HepG2 (cell line): ENCODE measurements around the gene TUBA8. TPM values are rescaled to one million over a fixed set of nuclear protein-coding genes. Genes with fewer than 3 reads are reported as not detected.

ENCODE experiments used
- ATAC-seq: fragments of 200-7000 bp; cut with Tn5 transposase; 3 replicates; pipeline ENCODE4 v1.9.1; 2020; ENCODE audit warnings: mild to moderate bottlenecking, moderate library complexity
- BruUV-seq: library from RNA; stranded (reverse); fragments of 400-500 nt; replicated peaks from 2 replicates; lab custom pipeline; 2021; lab: Mats Ljungman, UMichigan
- CTCF ChIA-PET: fragments of 300-600 bp; formaldehyde crosslinking; extraction: SDS; loops from one replicate; lab custom pipeline; 2021; ENCODE audit warnings: low total read pairs, inconsistent platforms, low intra/inter-chr PET ratio; lab: Yijun Ruan, JAX
- POLR2A ChIA-PET: fragments of 350-600 bp; sonication (Branson Sonifier 250); formaldehyde crosslinking; loops from one replicate; lab custom pipeline; 2020; ENCODE audit warnings: antibody characterized with exemption, inconsistent platforms; lab: Yijun Ruan, JAX
- DNase-seq: peaks from one replicate; pipeline ENCODE4 v3.0.0-alpha.2; 2015; ENCODE audit warnings: low spot score
- FAIRE-seq: peaks from 3 replicates; lab custom pipeline; 2011; peaks lifted over from hg19 to GRCh38; lab: Jason Lieb, UNC
- H2AFZ ChIP-seq: one replicate; pipeline ENCODE4 v1.6.1; 2011; ENCODE audit warnings: low read length, inconsistent platforms
- H3K27ac ChIP-seq: fragments of 300-600 bp; 3 replicates; pipeline ENCODE4 v1.8.0; 2011; ENCODE audit warnings: mixed run types, mild to moderate bottlenecking, mixed read lengths, low read length, inconsistent platforms; ENCODE audit not compliant: insufficient read depth; ENCODE audit errors: extremely low read length
- H3K27me3 ChIP-seq, 2 experiments: fragments of 200-600 bp in 1 of 2; 2 replicates in 1 of 2; 3 replicates in 1 of 2; pipeline versions ENCODE4 v1.6.0 to v1.8.0; 2011; ENCODE audit warnings: low read length in 2 of 2, mild to moderate bottlenecking in 2 of 2, moderate library complexity in 2 of 2, inconsistent platforms in 1 of 2; ENCODE audit not compliant: insufficient read depth in 2 of 2, control insufficient read depth in 1 of 2
- H3K36me3 ChIP-seq, 2 experiments: fragments of 200-600 bp in 1 of 2; replicated peaks in 1 of 2; 2 replicates in 1 of 2; 3 replicates in 1 of 2; pipeline versions ENCODE4 v1.5.1 to v1.8.0; 2011; ENCODE audit warnings: low read length in 2 of 2, inconsistent platforms in 1 of 2; ENCODE audit not compliant: insufficient read depth in 2 of 2, control insufficient read depth in 1 of 2
- H3K4me1 ChIP-seq: 2 replicates; pipeline ENCODE4 v1.5.1; 2012; ENCODE audit warnings: low read length, inconsistent platforms; ENCODE audit not compliant: insufficient read depth
- H3K4me2 ChIP-seq: 2 replicates; pipeline ENCODE4 v1.6.0; 2011; ENCODE audit warnings: low read depth, low read length, inconsistent platforms
- H3K4me3 ChIP-seq, 3 experiments: fragments of 200-600 bp in 1 of 3; sonication (generic), shearing (Covaris generic) in 1 of 3; replicated peaks in 1 of 3; 2 replicates each; pipeline ENCODE4 v1.5.1; 2011 to 2016; ENCODE audit warnings: low read length in 3 of 3, inconsistent platforms in 2 of 3, low read depth in 2 of 3, mild to moderate bottlenecking in 2 of 3, control low read depth in 1 of 3, mixed read lengths in 1 of 3; ENCODE audit not compliant: insufficient read depth in 1 of 3
- H3K79me2 ChIP-seq: one replicate; pipeline ENCODE4 v1.6.1; 2011; ENCODE audit warnings: low read length, inconsistent platforms; ENCODE audit not compliant: insufficient read depth
- H3K9ac ChIP-seq: 2 replicates; pipeline ENCODE4 v1.6.0; 2011; ENCODE audit warnings: mild to moderate bottlenecking, low read depth, low read length, inconsistent platforms; ENCODE audit not compliant: insufficient read depth
- H3K9me3 ChIP-seq: 2 replicates; pipeline ENCODE4 v1.5.1; 2012; ENCODE audit warnings: mild to moderate bottlenecking, low read length
- H4K20me1 ChIP-seq: 2 replicates; pipeline ENCODE4 v1.6.0; 2011; ENCODE audit warnings: inconsistent platforms, mild to moderate bottlenecking, low read length, moderate library complexity; ENCODE audit not compliant: insufficient read depth
- BRF2 ChIP-seq: sonication (generic); formaldehyde crosslinking; IDR thresholded peaks from 2 replicates; pipeline ENCODE4 v1.8.1; 2022; ENCODE audit warnings: mild to moderate bottlenecking, missing genetic modification reagents
- CBFB ChIP-seq: sonication (generic); formaldehyde crosslinking; IDR thresholded peaks from 2 replicates; pipeline ENCODE4 v1.4.0; 2020; ENCODE audit warnings: missing genetic modification reagents
- CSRNP2 ChIP-seq: sonication (generic); formaldehyde crosslinking; conservative IDR thresholded peaks from 2 replicates; pipeline ENCODE4 v1.8.0; 2022; ENCODE audit warnings: low read depth, missing genetic modification reagents
- HNRNPUL1 ChIP-seq: fragments of 200-400 bp; formaldehyde crosslinking; IDR thresholded peaks from 2 replicates; pipeline ENCODE4 v1.6.1; 2017; ENCODE audit warnings: low read depth, mild to moderate bottlenecking, low read length, moderate library complexity
- PRMT3 ChIP-seq: sonication (generic); formaldehyde crosslinking; IDR thresholded peaks from 2 replicates; pipeline ENCODE4 v1.8.1; 2022; ENCODE audit warnings: low read depth, mild to moderate bottlenecking, moderate library complexity, missing genetic modification reagents, borderline replicate concordance
- SNAPC2 ChIP-seq: sonication (generic); formaldehyde crosslinking; IDR thresholded peaks from 2 replicates; pipeline ENCODE4 v1.8.1; 2022; ENCODE audit warnings: mild to moderate bottlenecking, missing genetic modification reagents
- ZNF543 ChIP-seq: sonication (generic); formaldehyde crosslinking; IDR thresholded peaks from 2 replicates; pipeline ENCODE4 v1.4.0; 2020; ENCODE audit warnings: mild to moderate bottlenecking, missing genetic modification reagents
- ZNF550 ChIP-seq: sonication (generic); formaldehyde crosslinking; IDR thresholded peaks from 2 replicates; pipeline ENCODE4 v1.4.0; 2020; ENCODE audit warnings: mild to moderate bottlenecking, missing genetic modification reagents, borderline replicate concordance
- ZNF577 ChIP-seq: sonication (generic); formaldehyde crosslinking; IDR thresholded peaks from 2 replicates; pipeline ENCODE4 v1.4.0; 2020; ENCODE audit warnings: mild to moderate bottlenecking, low read depth, missing genetic modification reagents, borderline replicate concordance
- ZNF766 ChIP-seq: sonication (generic); formaldehyde crosslinking; IDR thresholded peaks from 2 replicates; pipeline ENCODE4 v1.5.0; 2020; ENCODE audit warnings: missing genetic modification reagents, borderline replicate concordance
- ZNF776 ChIP-seq: sonication (generic); formaldehyde crosslinking; IDR thresholded peaks from 2 replicates; pipeline ENCODE4 v1.4.0; 2020; ENCODE audit warnings: mild to moderate bottlenecking, missing genetic modification reagents
- ZSCAN22 ChIP-seq: sonication (generic); formaldehyde crosslinking; IDR thresholded peaks from 2 replicates; pipeline ENCODE4 v1.4.0; 2020; ENCODE audit warnings: mild to moderate bottlenecking, missing genetic modification reagents
- WGBS: methylation state at CpG from one replicate; pipeline ENCODE4 v1.1.6; 2017; ENCODE audit warnings: low lambda C conversion rate; 5-methylcytosine and 5-hydroxymethylcytosine counted together
- in situ Hi-C: cut with HindIII; loops from 2 replicates; pipeline ENCODE4 v1.10.0; 2017; ENCODE audit warnings: low pct_unique_long_range_greater_than_20kb; ENCODE audit not compliant: extremely low pct_ligation_motif_present
- intact Hi-C: fragments of 100-400 bp; cut with micrococcal nuclease; formaldehyde crosslinking; loops from one replicate; pipeline ENCODE4 v1.10.0; 2022; ENCODE audit not compliant: unreplicated experiment
- polyA plus RNA-seq, 8 experiments: library from polyadenylated mRNA; depleted of rRNA in 3 of 8; stranded (reverse) in 7 of 8; unstranded in 1 of 8; fragments of >200 nt; fragmentation: Illumina TruSeq in 4 of 8; extraction: Trizol in 4 of 8; gene quantifications; 2 replicates each; pipeline versions ENCODE4 v1.2.1 to v1.2.3, GENCODE V29; 2011 to 2016; ENCODE audit warnings: low read depth in 4 of 8, missing spikeins in 1 of 8, mixed read lengths in 1 of 8; ENCODE audit not compliant: insufficient read depth in 1 of 8
- total RNA-seq, 5 experiments: library from RNA; depleted of rRNA; stranded (reverse); fragments of >200 nt; fragmentation: Illumina TruSeq; extraction: Trizol; gene quantifications; 2 replicates each; pipeline ENCODE4 v1.2.3, GENCODE V29; 2016; ENCODE audit warnings: low read depth in 1 of 5

Gene TUBA8
- total and polyA plus RNA-seq, 2 of the 13 experiments (the other 11 are each of a cell fraction or from before 2014, with no cell fraction given), result 0.35 to 0.69 TPM

GRCh38 chr22:18082467-18082866 lies 28.1 kb upstream of the TUBA8 start:
- in situ Hi-C loops, result no loop called here
- no TSS peak for BruUV-seq
- DNase-seq (no peak), FAIRE-seq (no peak)
- H3K36me3 ChIP-seq, result peaks cover 20 to 58% of the 10 kb centered on the region in 2 experiments
- H3K9me3 ChIP-seq, result no peaks in the 10 kb centered on the region
- POLR2A ChIA-PET, result no interaction called here
- no peak overlapping the region for H3K4me2 ChIP-seq
- 71% methylated on average over 2 of the region's 2 CpGs for WGBS
- TF ChIP-seq ZNF577 (CRISPR knock-in tag), result no peak
- TF ChIP-seq ZNF550 (CRISPR knock-in tag), result no peak
- TF ChIP-seq BRF2 (CRISPR knock-in tag), result no peak
- TF ChIP-seq SNAPC2 (CRISPR knock-in tag), result no peak
- no peak for TF ChIP-seq CSRNP2 (CRISPR knock-in tag)
- no peak for TF ChIP-seq HNRNPUL1
- TF ChIP-seq ZNF543 (CRISPR knock-in tag), result no peak
- TF ChIP-seq PRMT3 (CRISPR knock-in tag), result no peak
- TF ChIP-seq CBFB (CRISPR knock-in tag), result no peak
- no peak for TF ChIP-seq ZNF776 (CRISPR knock-in tag)
- no peak for TF ChIP-seq ZSCAN22 (CRISPR knock-in tag)
- TF ChIP-seq ZNF766 (CRISPR knock-in tag), result no peak
- TF ChIP-seq, all 625 proteins: peak for 0
- Histone ChIP-seq H4K20me1 (no peaks in the 10 kb centered on the region), H3K79me2 (peaks cover 25% of the 10 kb centered on the region), H3K27me3 (no peaks in the 10 kb centered on the region; a peak in 1 of 5 replicates), H3K27ac (no peak overlapping the region), H2AFZ (no peak overlapping the region), H3K4me1 (peaks cover 23% of the 10 kb centered on the region), H3K4me3 (no peak overlapping the region), H3K9ac (no peak overlapping the region)
- intact Hi-C loops, result no loop called here
- CTCF ChIA-PET, result no interaction called here
- ATAC-seq, result no peak
